Activated naive CD4-positive, alpha-beta T cell treated with anti-CD3 and anti-CD28 coated beads for 36 hours (primary cell): ENCODE measurements around the gene HBG2. TPM values are rescaled to one million over a fixed set of nuclear protein-coding genes. Genes with fewer than 3 reads are reported as not detected.

ENCODE experiments used
- CTCF ChIA-PET: fragments of 350-600 bp; sonication (Branson Sonifier 250); formaldehyde crosslinking; loops from one replicate; lab custom pipeline; 2021; ENCODE audit warnings: antibody characterized with exemption; lab: Charles Lee
- DNase-seq: peaks from one replicate; pipeline ENCODE4 v3.0.0-alpha.2; 2020
- H3K27ac Mint-ChIP-seq: one replicate; pipeline ENCODE4 v1.8.0; 2021; ENCODE audit warnings: mild to moderate bottlenecking, mixed read lengths
- H3K27me3 Mint-ChIP-seq: one replicate; pipeline ENCODE4 v1.8.0; 2021; ENCODE audit warnings: low read depth, mixed read lengths
- H3K36me3 Mint-ChIP-seq: one replicate; pipeline ENCODE4 v1.8.0; 2021; ENCODE audit warnings: low read depth, mixed read lengths
- H3K4me1 Mint-ChIP-seq: one replicate; pipeline ENCODE4 v1.8.0; 2021; ENCODE audit warnings: low read depth, mixed read lengths
- H3K4me3 Mint-ChIP-seq: one replicate; pipeline ENCODE4 v1.8.0; 2021; ENCODE audit warnings: mild to moderate bottlenecking, moderate library complexity, mixed read lengths
- H3K9me3 Mint-ChIP-seq: one replicate; pipeline ENCODE4 v1.8.0; 2021; ENCODE audit warnings: mixed read lengths
- intact Hi-C: fragments of 100-400 bp; cut with micrococcal nuclease; formaldehyde crosslinking; loops from one replicate; pipeline ENCODE4 v1.15.1; 2023
- total RNA-seq, 2 experiments: library from RNA; stranded (reverse); gene quantifications; one replicate each; pipeline ENCODE4 v1.2.3, GENCODE V29; 2021

Gene HBG2
- total RNA-seq, 2 experiments from 2014 or later, result not detected

GRCh38 chr11:5204787-5205186 lies 49.8 kb downstream of the HBG2 start:
- intact Hi-C loops, result no loop called here
- Mint-ChIP-seq H3K27me3 (no peaks in the 10 kb centered on the region), H3K36me3 (no peaks in the 10 kb centered on the region), H3K27ac (no peak overlapping the region), H3K9me3 (no peaks in the 10 kb centered on the region), H3K4me1 (no peaks in the 10 kb centered on the region), H3K4me3 (no peak overlapping the region)
- no peak for DNase-seq
- CTCF ChIA-PET, result no interaction called here

- no peak overlapping the region for H3K4me3 Mint-ChIP-seq
- no peak for DNase-seq
- no peaks in the 10 kb centered on the region for H3K27me3 Mint-ChIP-seq
- CTCF ChIA-PET, result no interaction called here
- H3K36me3 Mint-ChIP-seq, result no peaks in the 10 kb centered on the region
- no peak overlapping the region for H3K27ac Mint-ChIP-seq
- intact Hi-C loops, result no loop called here
- H3K4me1 Mint-ChIP-seq, result no peaks in the 10 kb centered on the region
- no peaks in the 10 kb centered on the region for H3K9me3 Mint-ChIP-seq
Observed at GRCh38 chr11:5203366-5203765, 51.2 kb downstream of the HBG2 start.

Other genes with a start within 250 kb of the HBG2 start
- not detected for gene OR52J3, start 208.3 kb downstream of the HBG2 start, total RNA-seq
- not detected for gene OR52E2, start 195.2 kb downstream of the HBG2 start, total RNA-seq
- not detected for gene OR52E1, start 185.2 kb downstream of the HBG2 start, total RNA-seq
- not detected for gene OR52A5, start 116.4 kb downstream of the HBG2 start, total RNA-seq
- gene OR52A1, start 100.0 kb downstream of the HBG2 start, total RNA-seq, result not detected
- not detected for gene OR51V1, start 54.1 kb downstream of the HBG2 start, total RNA-seq
- gene HBB, start 27.7 kb downstream of the HBG2 start, total RNA-seq, result not detected
- not detected for gene HBD, start 20.3 kb downstream of the HBG2 start, total RNA-seq
- gene HBG1, start 4.9 kb downstream of the HBG2 start, total RNA-seq, result not detected
- not detected for gene HBE1, start 15.2 kb upstream of the HBG2 start, total RNA-seq
- gene OR51B4, start 47.2 kb upstream of the HBG2 start, total RNA-seq, result not detected
- gene OR51B2, start 69.5 kb upstream of the HBG2 start, total RNA-seq, result not detected
- not detected for gene OR51B5, start 88.7 kb upstream of the HBG2 start, total RNA-seq
- gene OR51B6, start 96.7 kb upstream of the HBG2 start, total RNA-seq, result not detected
- not detected for gene OR51M1, start 129.0 kb upstream of the HBG2 start, total RNA-seq
- gene OR51Q1, start 167.3 kb upstream of the HBG2 start, total RNA-seq, result not detected
- gene OR51I1, start 186.7 kb upstream of the HBG2 start, total RNA-seq, result not detected
- gene OR51I2, start 194.5 kb upstream of the HBG2 start, total RNA-seq, result not detected
- not detected for gene OR52D1, start 233.9 kb upstream of the HBG2 start, total RNA-seq